ENCODE results near the gene CHDH.

The CHDH gene

DNA sequence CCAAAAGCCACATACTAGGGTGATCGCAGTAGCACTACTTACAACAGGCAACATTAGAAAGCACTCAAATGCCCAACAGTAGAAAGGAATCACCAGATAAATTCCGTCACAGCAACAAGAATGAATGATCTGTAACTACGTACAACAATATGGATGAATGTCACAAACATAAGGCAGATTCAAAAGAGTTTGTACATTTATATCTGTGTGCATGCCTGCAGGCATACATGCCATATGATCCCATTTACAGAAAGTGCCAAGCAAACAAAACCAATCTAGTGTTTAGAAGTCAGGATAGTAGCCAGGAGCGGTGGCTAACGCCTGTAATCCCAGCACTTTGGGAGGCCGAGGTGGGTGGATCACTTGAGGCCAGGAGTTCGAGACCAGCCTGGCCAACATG is 3.7 kb upstream of the CHDH start:
- no peak for DNase-seq

DNA sequence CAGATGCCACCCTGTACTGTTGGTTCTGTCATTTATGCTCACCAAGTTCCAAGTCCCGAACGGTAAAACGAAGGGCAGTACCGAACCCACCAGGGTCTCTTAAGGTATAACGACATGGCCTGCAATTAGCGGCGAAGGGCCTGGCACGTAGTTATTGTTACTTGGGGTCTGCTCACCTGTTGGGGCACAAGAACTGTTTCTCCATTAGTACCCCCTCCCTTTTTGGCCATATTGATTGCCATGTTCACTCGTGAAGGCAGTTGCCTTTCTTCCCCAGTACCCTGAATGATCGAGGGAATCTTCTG is 584 bp upstream of the CHDH start:
- no peak for DNase-seq

DNA sequence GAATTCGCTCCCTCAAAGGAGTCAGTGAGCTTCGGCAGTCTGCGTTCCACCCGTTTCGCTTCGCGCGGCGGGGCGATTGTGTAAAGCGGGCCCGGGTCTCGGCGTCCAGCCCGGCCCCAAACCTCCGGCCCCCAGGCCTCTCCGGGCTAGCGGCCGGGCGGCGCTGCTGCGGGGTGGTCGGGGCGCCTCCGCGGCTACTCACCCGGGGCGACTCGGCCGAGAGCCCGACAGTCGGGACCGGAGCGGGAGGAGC is 412 bp downstream of the CHDH start:
- no peak for DNase-seq

DNA sequence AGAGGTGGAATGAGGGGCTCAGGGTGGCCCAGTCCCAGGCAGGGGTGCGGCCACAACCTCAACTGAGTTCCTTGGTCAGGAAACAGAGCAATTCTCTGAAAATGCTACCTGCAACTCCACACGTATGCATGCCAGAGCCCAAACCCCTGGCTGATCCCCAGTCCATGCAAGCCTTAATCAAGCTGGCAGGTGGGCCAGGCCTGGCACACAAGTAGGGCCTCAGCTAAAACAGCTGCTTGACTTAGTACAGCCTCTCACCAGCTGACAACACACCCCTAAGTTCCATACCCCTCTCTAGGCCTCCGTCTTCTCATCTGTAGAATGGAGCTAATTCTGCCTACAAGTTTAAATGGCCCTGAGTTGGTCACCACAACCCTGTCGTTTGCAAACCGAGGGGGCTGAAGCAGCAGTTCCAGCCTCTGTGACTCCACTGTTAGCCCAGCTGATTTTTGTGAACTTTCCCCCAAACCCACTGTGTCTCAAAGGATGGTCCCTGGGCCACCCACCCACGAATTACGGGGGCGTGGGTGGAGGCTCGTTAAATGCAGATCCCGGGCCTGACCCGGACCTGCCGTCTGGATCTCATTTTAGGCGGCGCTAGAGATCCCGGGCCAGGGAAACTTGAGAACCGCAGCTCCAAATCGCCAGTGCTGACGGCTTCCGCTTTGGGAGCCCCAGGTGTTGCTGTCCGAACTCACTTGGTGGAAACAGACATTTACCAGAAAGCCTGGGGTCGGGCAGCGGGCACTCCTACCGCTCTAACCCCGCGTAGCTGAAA is 927 bp downstream of the CHDH start:
- no peak for DNase-seq

DNA sequence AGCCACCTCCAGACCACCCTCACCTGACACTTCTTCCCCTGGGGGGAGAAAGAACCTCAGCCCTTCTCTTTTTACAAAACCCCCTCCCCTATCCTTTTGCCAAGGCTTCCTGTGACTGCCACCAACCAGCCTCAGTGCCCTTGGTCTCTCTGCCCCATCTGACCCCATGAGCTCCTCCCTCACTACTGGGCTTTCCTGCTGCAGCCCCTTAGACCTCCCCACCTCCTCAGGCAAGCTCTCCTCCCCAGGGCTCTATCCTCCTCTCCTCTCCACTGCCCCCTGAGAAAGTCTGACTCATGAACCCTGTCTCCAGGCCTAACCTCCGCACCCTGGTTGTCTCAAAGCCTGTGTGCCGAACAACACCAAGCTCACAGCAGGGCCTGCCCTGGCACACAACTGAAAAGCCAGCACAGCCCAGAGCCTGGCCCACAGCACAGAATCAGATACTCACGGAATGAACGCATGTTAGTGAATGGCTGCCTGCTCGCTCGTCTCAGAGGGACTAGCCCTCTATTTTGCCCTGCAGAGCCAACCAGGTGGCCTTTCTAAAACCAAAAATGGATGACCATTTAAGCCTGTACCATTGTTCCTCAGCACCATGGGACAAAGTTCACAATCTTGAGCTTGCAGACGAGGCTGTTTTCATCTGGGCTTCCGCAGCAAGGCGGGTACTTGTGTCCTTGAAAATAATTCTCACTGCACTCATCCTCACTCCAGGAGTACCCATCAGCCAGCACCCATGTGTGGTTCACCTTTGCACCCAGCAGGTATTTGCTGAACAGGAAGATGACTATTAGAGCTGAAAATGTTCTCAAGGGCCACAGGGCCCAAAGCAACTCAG is 1.7 kb downstream of the CHDH start:
- DNase-seq: no peak

DNA sequence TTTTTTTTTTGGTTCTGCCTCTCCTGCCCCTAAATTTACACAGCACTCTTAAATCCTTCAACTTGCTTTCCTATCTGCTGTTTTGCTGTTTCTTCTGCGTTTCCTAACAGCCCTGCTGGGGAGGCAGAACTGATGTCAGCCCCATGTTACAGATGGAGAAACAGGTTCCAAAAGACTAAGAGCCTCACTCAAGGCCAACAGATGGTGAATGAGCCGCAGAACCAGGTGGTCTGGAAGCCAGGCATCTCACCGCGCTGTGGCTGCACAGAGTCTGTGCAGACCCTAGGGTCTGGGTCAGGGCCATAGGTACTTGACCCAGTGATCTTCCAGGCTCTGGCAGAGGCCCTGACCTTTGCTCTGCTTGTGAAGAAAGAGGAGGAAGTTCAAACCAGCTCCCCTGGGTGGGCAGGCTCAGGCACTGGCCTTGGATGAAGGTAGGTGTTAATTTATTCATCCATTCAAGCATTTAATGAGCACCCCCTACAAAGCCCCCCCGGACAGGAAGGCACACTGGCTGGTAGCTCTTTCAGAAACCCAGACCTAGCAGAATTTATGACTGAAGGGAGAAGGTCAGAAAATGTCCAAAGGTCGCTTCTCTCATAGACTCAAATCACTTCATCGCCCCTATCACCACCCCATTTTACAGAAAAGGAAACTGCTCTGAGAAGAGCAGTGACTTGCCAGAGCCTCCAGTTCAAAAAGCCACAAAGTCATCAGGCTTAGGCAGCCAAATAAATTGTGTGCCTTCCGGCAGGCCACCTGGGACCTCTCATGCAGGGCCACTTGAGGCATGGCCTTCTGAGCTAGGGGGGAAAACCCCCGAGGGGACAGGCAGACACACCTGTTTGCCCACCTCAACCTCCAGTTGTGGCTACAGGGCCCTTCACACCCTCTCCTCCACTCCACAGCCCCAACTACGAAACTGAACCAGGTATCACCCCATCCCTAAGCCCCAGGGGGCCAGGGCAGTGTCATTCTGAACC is 2.7 kb downstream of the CHDH start:
- DNase-seq: no peak

DNA sequence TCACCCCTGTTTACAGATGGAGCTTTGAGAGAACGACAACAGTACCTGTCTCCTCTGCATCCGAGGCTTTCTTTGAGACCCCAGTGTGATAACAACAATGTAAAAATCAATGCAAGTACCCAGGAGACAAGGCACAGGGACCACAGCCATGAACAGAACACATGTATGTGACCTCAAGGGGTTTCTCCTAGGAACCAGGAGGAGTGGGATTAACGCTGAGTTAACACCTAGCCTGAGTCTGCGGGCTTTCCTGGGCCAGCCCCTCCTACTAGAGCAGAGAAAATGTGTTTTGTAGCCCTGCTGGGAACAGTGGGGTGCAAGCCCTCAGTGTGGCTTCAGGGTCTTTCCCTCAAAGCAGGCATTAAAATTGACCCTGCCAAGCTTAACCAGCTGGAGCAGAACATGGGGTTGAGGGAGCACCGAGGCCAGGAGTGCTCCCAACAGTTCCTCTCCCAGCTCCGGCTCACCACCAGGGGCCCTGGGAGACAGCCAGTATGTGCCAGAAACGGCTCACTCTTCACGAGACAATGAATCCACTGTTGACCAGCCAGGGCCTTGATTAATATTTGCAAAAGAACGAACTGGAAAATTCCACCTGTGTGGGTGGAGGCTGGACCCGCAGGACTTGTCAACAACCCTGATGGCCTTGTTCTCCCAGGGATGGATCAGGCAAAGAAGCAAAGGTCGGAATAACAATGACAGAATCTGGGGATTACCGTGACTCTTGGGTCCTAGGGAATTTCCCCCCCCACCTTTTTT is 3.6 kb downstream of the CHDH start:
- no peak for DNase-seq

DNA sequence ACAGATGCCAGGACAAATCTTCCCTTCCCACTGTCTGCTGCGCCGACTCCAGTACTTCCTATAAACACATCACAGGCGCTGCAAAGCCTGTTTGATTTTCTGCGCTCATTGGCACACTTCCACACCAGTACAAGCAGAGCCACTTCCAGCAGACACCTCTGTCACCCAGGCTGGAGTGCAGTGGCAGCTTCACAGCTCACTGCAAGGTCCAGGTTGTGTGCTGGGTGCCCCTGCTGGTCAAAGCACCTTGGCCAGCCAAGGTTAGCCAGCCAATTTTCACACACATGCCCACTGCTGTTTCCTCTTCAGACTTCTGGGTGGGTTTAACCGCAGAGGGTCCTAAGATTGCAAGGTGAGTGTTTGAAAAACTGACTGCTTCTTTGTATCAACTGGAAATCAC is 4.9 kb downstream of the CHDH start:
- DNase-seq: no peak

DNA sequence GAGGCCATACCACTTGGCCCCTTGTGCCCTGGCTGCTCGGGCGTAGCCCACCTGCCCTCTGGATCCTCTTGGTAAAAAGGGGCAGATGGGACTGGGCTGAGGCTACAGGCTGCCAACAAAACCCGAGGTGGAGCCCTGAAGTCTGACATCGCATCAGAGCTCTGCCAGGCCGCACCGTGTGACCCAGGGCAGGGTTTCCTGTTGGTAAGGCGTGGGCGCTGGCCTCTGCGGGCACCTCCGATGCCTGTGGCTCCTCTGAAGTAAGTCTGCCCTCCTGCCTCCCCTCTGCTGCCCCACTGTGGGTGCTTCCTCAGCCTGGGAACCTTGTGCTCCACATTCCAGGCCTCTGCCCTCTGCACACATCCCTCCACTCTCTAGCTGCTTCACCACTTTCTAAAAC is 8.9 kb downstream of the CHDH start:
- DNase-seq: no peak

DNA sequence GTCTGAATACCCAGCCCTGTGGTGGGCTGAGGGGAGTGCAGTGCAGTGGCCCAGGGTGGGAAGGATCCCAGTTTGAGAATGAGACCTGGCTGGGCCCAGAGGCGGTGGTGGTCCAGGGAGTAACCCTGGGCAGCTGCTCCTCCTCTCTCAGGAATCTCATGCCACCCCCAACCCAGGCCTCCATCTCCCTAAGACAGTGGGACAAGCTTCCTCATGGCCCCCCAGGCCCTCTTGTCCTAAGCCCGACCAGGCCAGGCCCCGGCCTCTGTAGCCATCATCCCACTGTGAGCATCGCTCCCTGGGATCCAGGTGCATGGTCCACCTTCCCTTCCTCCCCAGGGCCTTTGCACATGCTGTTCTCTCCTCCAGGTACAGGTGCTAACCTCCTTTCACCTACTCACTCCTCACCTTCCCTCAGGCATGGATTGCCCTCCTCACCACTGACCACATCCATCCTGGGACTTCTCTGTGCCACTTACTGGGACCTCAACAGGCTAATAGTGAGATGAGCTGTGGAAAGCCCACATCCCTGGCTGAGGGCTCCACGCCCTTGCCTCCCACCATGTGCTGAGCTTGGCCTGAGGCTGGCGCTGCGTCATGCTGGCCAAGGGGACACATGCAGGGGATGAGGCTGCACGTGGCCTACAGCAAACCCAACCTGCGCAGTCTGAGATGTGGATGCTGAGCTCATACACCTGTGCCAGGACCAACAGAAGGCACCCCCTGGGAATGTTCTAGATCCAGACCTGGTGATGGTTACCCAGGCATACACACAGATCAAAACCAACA is 9.9 kb downstream of the CHDH start:
- no peak for DNase-seq

DNA sequence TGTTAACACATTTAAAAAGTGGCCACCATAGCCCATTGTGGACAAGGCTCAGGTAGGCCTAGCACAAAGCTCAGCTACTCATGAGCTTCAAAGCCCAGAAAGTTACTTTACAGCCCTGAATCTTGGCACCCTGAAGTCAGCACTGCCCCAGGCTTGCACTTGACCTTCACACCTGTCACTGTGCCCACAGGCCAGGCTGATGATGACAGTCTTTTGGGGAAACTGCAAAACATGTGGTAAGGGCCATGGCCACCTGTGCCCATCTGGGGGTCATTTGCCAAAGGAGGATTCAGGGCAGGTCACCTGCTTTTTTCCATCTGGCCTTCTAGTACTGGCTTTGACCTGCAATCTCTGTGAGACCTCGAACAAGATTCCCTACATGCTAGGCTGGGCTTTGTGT is 11.0 kb downstream of the CHDH start:
- no peak for DNase-seq

DNA sequence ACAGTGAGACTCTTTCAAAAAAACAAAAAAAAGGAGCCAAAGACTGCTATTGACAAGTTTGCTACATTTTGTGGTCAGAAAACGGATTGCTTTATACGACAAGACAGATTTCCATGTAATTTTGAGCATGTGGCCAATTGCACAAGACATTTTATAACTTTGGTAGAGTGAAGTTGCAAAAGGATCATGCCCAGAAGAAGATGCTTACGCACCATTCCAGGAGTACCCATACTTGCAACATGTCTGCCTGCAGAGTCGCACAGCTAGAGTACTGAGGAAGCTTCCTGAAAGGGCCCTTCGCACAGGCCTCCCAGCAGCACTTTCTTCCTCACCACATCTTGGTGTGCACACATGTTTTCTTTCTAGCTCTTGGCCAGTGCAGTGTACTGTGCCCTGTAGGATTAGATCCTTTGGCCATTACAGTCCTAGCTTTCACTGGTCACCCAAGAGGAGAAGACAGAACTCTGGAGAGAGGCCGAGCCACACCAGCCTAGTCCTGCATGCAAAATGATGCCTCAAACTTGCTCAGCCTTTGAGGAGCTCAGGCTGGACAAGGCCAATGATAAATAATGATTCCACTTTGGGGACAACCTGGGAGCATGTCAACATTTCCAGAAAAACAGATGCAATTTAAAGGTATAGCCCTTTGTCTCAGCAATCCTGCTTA is 11.7 kb downstream of the CHDH start:
- no peak for DNase-seq

DNA sequence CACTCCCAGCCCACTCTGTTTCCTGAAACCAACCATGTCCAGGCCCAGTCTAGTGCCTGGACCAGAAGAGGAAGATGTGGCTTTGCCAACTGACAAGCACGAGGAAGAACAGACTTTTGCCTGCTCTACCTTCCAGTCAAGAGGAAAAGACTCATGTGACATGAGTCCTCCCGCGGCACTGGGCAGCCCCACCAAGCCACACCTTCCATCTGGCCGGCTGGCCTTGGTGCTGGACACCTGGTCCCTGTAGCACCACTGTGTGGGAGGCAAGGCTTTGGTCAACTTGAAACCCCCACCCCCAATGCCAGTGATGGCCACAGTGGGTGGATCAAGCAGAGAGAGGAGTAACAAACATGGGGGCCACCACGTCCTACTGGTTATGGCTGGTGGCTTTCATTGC is 12.5 kb downstream of the CHDH start:
- no peak for DNase-seq

DNA sequence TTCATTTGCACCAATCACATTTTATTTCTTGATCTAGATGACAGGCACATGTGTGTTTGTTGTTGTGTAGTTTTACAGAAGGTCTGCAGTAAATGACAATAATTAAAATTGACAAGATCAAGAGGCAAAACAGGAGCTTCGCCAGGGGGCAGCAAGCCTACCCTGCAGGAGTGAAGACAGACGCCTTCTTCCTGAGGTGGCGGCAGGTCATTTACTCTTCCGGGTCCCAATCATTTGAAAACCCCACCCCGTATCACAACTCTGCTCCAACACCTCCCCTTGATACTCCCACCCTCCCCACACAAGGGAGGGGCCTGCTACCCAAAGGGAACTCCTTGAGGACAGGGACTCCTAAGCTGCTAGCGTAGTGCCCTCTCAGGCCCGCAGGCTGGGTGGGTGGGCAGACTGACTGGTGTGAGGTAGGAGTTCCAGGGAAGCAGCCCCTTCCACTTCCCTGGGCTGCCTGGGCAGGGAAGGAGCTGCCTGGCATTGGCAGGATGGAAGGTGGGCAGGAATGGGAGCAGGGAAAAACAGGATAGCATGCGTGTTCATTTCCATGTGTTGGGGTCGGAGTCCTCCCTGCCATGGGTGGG is 13.1 kb downstream of the CHDH start:
- no peak for DNase-seq

DNA sequence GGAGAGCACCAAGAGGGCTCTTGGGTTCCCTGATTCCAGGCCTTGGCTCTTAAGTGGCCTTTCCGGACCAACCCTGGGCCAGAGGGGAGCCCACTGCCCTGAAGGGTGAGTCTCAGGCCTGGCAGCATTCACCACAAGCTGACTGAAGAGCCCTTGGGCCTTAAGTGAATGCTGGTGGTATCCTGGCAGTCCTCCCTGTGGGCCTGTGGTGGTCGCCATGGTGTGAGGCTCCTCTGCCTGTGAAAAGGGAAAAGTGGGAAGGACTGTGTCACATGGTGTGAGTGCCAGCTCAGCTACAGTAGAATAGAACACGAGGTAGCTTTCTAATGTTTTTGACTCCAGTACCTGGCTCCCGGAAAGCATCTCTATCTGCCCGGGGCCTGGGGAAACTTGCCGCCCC is 15.3 kb downstream of the CHDH start:
- DNase-seq: no peak

DNA sequence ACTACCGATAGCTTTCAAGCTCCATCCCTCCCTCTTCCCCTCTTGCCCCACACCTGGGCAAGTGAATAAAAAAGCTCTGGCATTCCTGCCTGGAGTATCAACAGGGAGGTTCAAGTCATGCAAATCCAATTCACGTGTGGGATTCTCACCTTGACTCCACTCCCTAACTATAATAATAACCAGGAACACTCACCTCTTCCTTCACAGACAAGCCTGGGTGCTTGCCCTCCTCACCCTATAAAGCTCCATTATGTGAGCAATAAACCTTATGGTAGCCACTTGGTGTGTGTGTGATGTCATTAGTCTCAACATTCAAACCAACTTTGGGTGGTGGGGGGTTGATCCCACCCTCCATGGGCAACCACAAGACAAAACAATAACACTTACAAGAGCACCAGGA is 16.6 kb downstream of the CHDH start:
- no peak for DNase-seq

DNA sequence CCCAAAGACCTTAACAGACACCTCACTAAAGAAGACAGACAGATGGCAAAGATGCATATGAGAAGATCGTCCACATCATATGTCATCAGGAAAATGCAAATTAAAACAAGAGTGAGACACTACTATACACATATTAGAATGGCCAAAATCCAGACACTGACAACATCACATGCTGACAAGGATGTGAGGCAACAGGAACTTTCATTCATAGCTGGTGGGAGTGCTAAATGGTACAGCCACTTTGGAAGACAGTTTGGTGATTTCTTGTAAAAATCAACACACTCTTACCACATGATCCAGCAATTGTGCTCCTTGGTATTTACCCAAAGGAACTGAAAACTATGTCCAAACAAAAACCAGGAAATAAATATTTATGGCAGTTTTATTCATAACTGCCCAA is 17.6 kb downstream of the CHDH start:
- no peak for DNase-seq

DNA sequence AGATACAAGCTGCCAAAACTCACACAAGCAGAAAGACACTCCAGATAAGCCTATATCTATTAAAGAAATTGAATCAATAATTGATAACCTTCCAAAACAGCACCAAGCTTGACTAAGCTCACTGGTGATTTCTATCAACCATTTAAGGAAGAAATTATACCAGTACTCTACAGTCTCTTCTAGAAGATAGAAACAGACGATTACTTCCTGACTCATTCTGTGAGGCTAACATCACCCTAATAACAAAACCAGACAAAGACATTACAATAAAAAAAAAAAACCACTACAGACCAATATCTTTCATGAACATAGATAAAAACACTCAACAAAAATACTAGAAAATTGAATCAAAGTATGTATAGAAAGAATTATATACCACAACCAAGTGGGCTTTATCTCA is 20.2 kb downstream of the CHDH start:
- DNase-seq: no peak

DNA sequence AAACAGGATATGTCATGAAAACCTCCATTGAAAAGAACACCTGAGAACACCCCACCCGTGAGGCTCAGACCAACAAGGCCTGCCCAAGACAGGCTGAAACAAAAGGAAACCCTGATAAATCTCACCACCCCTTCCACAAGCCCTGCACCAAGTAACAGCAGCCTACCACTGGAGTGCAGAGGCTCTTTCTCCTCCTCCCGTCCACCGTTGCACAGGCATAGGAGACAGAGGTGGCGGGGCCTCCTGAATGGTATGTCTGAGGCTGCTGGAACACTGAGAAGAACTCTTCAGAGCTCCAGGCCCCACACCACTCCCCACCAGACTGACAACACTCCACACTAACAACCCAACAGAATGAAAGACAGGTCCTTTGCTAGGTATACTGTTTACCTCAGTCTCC is 21.4 kb downstream of the CHDH start:
- DNase-seq: no peak

DNA sequence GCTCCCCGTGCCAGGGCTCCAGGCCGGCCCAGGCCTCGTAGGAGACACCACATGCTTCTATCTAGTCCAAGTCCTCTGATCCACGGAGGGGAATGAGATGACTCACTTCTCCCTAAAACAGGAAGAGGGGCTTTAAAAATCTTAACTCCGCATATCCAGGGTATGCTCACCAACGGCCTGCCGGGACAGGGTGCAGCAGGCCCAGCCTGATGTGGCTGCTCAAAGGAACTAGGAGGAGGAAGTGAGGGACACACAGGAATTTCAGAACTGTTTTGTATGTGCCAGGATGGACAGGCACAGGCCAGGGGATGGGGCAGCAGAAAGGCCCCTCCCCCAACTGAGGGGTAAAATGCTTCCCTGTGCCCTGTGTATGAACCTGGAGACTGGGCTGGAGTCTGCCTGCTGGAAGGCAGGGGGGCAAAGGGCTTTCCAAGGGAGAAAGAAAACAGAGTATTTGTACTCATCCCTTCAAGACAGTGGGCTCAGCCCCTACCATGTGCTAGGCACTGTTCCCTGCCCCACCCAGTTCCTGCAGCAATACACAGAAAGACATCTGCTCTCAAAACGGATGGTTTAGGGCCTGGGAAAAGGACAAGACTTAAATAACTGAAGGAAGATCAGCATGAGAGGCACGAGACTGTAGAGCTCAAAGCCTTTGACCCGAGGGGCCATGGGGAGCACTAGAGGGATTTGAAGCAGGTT is 22.1 kb downstream of the CHDH start:
- no peak for DNase-seq
